Left ventricle myocardium inferior (tissue), 1 donor: ENCODE measurements around the gene CFAP99. TPM values are rescaled to one million over a fixed set of nuclear protein-coding genes. Genes with fewer than 3 reads are reported as not detected.
A peak's percentile ranks its signal among the peaks of the same experiment; 100 is the strongest.

Experiments used
- DNase-seq: peaks from one replicate; pipeline ENCODE4 v3.0.0-alpha.2; 2020
- H3K27ac ChIP-seq: fragments of 200-600 bp; replicated peaks from 2 replicates; pipeline ENCODE4 v1.8.0; 2021
- H3K27me3 ChIP-seq: fragments of 200-600 bp; 2 replicates; pipeline ENCODE4 v1.8.0; 2021; ENCODE audit warnings: low read depth
- H3K36me3 ChIP-seq: fragments of 200-600 bp; 2 replicates; pipeline ENCODE4 v1.8.0; 2021
- H3K4me1 ChIP-seq: fragments of 200-600 bp; 2 replicates; pipeline ENCODE4 v1.8.0; 2021
- H3K4me3 ChIP-seq: fragments of 200-600 bp; 2 replicates; pipeline ENCODE4 v1.8.0; 2021; ENCODE audit warnings: mild to moderate bottlenecking, moderate library complexity
- H3K9me3 ChIP-seq: fragments of 200-600 bp; replicated peaks from 2 replicates; pipeline ENCODE4 v1.8.0; 2021
- CTCF ChIP-seq: fragments of 200-600 bp; IDR thresholded peaks from 2 replicates; pipeline ENCODE4 v1.8.0; 2021; ENCODE audit warnings: antibody characterized with exemption, mild to moderate bottlenecking, borderline replicate concordance
- intact Hi-C: fragments of 100-400 bp; cut with micrococcal nuclease; formaldehyde crosslinking; loops from one replicate; pipeline ENCODE4 v1.11.0; 2022
- long read RNA-seq: library from polyadenylated mRNA; unstranded; transcript quantifications from one replicate; pipeline ENCODE4 v2.0.0, GENCODE V29; 2021
- total RNA-seq: library from RNA; stranded (reverse); fragmentation: NEBNext Ultra II Directional; extraction: Animal tissue kit (Norgen Biotek cat#: 25700); gene quantifications from one replicate; pipeline ENCODE4 v1.2.1, GENCODE V29; 2021
- donor health status: DM: no; HTN: yes; CAD: no; lungs with severe emphysema.

CFAP99 gene
- total RNA-seq: not detected
- long read RNA-seq: 0 reads

- H3K27me3 ChIP-seq: peaks cover 47% of the 10 kb centered on the region
- peak within 1 kb of the TSS; percentile 78 for H3K27ac ChIP-seq
- no peaks in the 10 kb centered on the region for H3K36me3 ChIP-seq
- H3K9me3 ChIP-seq: no peaks in the 10 kb centered on the region
- peak; percentile 33 for TF ChIP-seq CTCF
- intact Hi-C loops: no loop called here
- peak within 1 kb of the TSS; percentile 78 for H3K4me3 ChIP-seq
- DNase-seq: peak; percentile 98
- peaks cover 42% of the 10 kb centered on the region for H3K4me1 ChIP-seq
Measured at GRCh38 chr4:2418650-2419571, at the start of gene CFAP99. CFAP99 (plus strand) TSS chr4:2418955.

- intact Hi-C loops: no loop called here
- TF ChIP-seq CTCF: no peak
- Histone ChIP-seq H3K4me3 (no peak overlapping the region), H3K9me3 (peaks cover 12% of the 10 kb centered on the region), H3K36me3 (peaks cover 4% of the 10 kb centered on the region), H3K27me3 (no peaks in the 10 kb centered on the region), H3K27ac (no peak overlapping the region), H3K4me1 (peaks cover 10% of the 10 kb centered on the region)
- DNase-seq: no peak
Measured at GRCh38 chr4:2370597-2371320, 48.0 kb upstream of the CFAP99 start.

- no peak for TF ChIP-seq CTCF
- Histone ChIP-seq H3K27ac (no peak overlapping the region), H3K4me3 (no peak overlapping the region), H3K27me3 (no peaks in the 10 kb centered on the region), H3K9me3 (peaks cover 12% of the 10 kb centered on the region), H3K4me1 (no peaks in the 10 kb centered on the region), H3K36me3 (peaks cover 4% of the 10 kb centered on the region)
- intact Hi-C loops: no loop called here
- no peak for DNase-seq
Measured at GRCh38 chr4:2371765-2372487, 46.8 kb upstream of the CFAP99 start.

- no peak overlapping the region for H3K4me3 ChIP-seq
- no peak for DNase-seq
- no peaks in the 10 kb centered on the region for H3K4me1 ChIP-seq
- no peak for TF ChIP-seq CTCF
- intact Hi-C loops: no loop called here
- H3K36me3 ChIP-seq: peaks cover 4% of the 10 kb centered on the region
- H3K27ac ChIP-seq: no peak overlapping the region
- no peaks in the 10 kb centered on the region for H3K27me3 ChIP-seq
- H3K9me3 ChIP-seq: peaks cover 12% of the 10 kb centered on the region
Measured at GRCh38 chr4:2372488-2373030, 46.2 kb upstream of the CFAP99 start.

- no peak for DNase-seq
- Histone ChIP-seq H3K4me1 (no peaks in the 10 kb centered on the region), H3K36me3 (peaks cover 4% of the 10 kb centered on the region), H3K4me3 (no peak overlapping the region), H3K27me3 (no peaks in the 10 kb centered on the region), H3K9me3 (peaks cover 10% of the 10 kb centered on the region), H3K27ac (no peak overlapping the region)
- intact Hi-C loops: no loop called here
- no peak for TF ChIP-seq CTCF
Measured at GRCh38 chr4:2373532-2373931, 45.2 kb upstream of the CFAP99 start.
